Mesenchymal stem cell (in vitro differentiated cells and primary cell): ENCODE data around the gene ASCC2.

Experiments used
- DNase-seq: peaks from one replicate; pipeline ENCODE4 v3.0.0-alpha.2; 2013
- H2AFZ ChIP-seq: one replicate; pipeline ENCODE4 v1.6.1; 2013; ENCODE audit warnings: low read depth, mild to moderate bottlenecking, control low read depth, inconsistent platforms, low read length, moderate library complexity
- H2AK5ac ChIP-seq: 2 replicates; pipeline ENCODE4 v1.6.1; 2013; ENCODE audit warnings: low read length, moderate library complexity, mild to moderate bottlenecking, inconsistent platforms; ENCODE audit not compliant: severe bottlenecking
- H2BK120ac ChIP-seq: one replicate; pipeline ENCODE4 v1.6.1; 2013; ENCODE audit warnings: low read depth, mild to moderate bottlenecking, inconsistent platforms, low read length, moderate library complexity
- H2BK12ac ChIP-seq, 2 experiments: one replicate each; pipeline ENCODE4 v1.6.1; 2013; ENCODE audit warnings: inconsistent platforms in 2 of 2, low read length in 2 of 2, mild to moderate bottlenecking in 2 of 2, moderate library complexity in 2 of 2, control low read depth in 1 of 2
- H2BK15ac ChIP-seq: one replicate; pipeline ENCODE4 v1.6.1; 2013; ENCODE audit warnings: mild to moderate bottlenecking, low read depth, inconsistent platforms; ENCODE audit not compliant: poor library complexity, severe bottlenecking
- H2BK5ac ChIP-seq: 2 replicates; pipeline ENCODE4 v1.6.1; 2013; ENCODE audit warnings: low read depth, mild to moderate bottlenecking, low read length, control low read depth, inconsistent platforms; ENCODE audit not compliant: poor library complexity, severe bottlenecking
- H3K14ac ChIP-seq, 2 experiments: one replicate each; pipeline ENCODE4 v1.6.1; 2013; ENCODE audit warnings: inconsistent platforms in 2 of 2, low read length in 2 of 2, control low read depth in 1 of 2, mild to moderate bottlenecking in 1 of 2, moderate library complexity in 1 of 2
- H3K18ac ChIP-seq, 2 experiments: one replicate each; pipeline ENCODE4 v1.6.1; 2013; ENCODE audit warnings: inconsistent platforms in 2 of 2, low read length in 2 of 2, control low read depth in 1 of 2, low read depth in 1 of 2, mild to moderate bottlenecking in 1 of 2
- H3K23ac ChIP-seq, 2 experiments: one replicate each; pipeline ENCODE4 v1.6.1; 2013; ENCODE audit warnings: inconsistent platforms in 2 of 2, low read length in 2 of 2, mild to moderate bottlenecking in 2 of 2, moderate library complexity in 2 of 2, control low read depth in 1 of 2
- H3K27ac ChIP-seq: 2 replicates; pipeline ENCODE4 v1.5.1; 2013; ENCODE audit warnings: mild to moderate bottlenecking, moderate library complexity, low read length, control low read depth, inconsistent platforms; ENCODE audit not compliant: poor library complexity, severe bottlenecking
- H3K27me3 ChIP-seq, 2 experiments: 2 replicates each; pipeline versions ENCODE4 v1.6.1 to v1.7.0; 2013; ENCODE audit warnings: low read length in 2 of 2, mild to moderate bottlenecking in 2 of 2, moderate library complexity in 2 of 2, control low read depth in 1 of 2, inconsistent platforms in 1 of 2; ENCODE audit not compliant: control insufficient read depth in 1 of 2, insufficient read depth in 1 of 2
- H3K36me3 ChIP-seq, 2 experiments: 2 replicates each; pipeline versions ENCODE4 v1.6.1 to v1.7.0; 2013; ENCODE audit warnings: low read length in 2 of 2, control low read depth in 1 of 2, inconsistent platforms in 1 of 2, low read depth in 1 of 2, mild to moderate bottlenecking in 1 of 2; ENCODE audit not compliant: insufficient read depth in 2 of 2, control insufficient read depth in 1 of 2
- H3K4ac ChIP-seq, 2 experiments: one replicate each; pipeline ENCODE4 v1.6.1; 2013; ENCODE audit warnings: inconsistent platforms in 2 of 2, low read length in 2 of 2, mild to moderate bottlenecking in 2 of 2, moderate library complexity in 2 of 2, control low read depth in 1 of 2, low read depth in 1 of 2
- H3K4me1 ChIP-seq: 2 replicates; pipeline ENCODE4 v1.6.1; 2013; ENCODE audit warnings: low read depth, low read length, control low read depth; ENCODE audit not compliant: control insufficient read depth, insufficient read depth
- H3K4me2 ChIP-seq: 2 replicates; pipeline ENCODE4 v1.6.1; 2013; ENCODE audit warnings: low read length, mild to moderate bottlenecking, inconsistent platforms; ENCODE audit not compliant: poor library complexity, severe bottlenecking
- H3K4me3 ChIP-seq, 2 experiments: 2 replicates each; pipeline versions ENCODE4 v1.5.1 to v1.7.0; 2013; ENCODE audit warnings: low read length in 2 of 2, mild to moderate bottlenecking in 2 of 2, control low read depth in 1 of 2, low read depth in 1 of 2; ENCODE audit not compliant: insufficient read depth in 1 of 2
- H3K79me1 ChIP-seq: replicated peaks from 2 replicates; pipeline ENCODE4 v1.6.1; 2013; ENCODE audit warnings: mild to moderate bottlenecking, control low read depth, low read length, inconsistent platforms; ENCODE audit not compliant: poor library complexity, severe bottlenecking
- H3K9ac ChIP-seq: 2 replicates; pipeline ENCODE4 v1.7.0; 2013; ENCODE audit warnings: mild to moderate bottlenecking, low read length, moderate library complexity
- H3K9me3 ChIP-seq: 2 replicates; pipeline ENCODE4 v1.7.0; 2013; ENCODE audit warnings: mild to moderate bottlenecking, low read length; ENCODE audit not compliant: control insufficient read depth
- H4K8ac ChIP-seq: one replicate; pipeline ENCODE4 v1.6.1; 2013; ENCODE audit warnings: inconsistent platforms, mild to moderate bottlenecking, low read length, moderate library complexity
- H4K91ac ChIP-seq: one replicate; pipeline ENCODE4 v1.6.1; 2013; ENCODE audit warnings: mild to moderate bottlenecking, low read length, inconsistent platforms
- WGBS: methylation state at CpG from one replicate; pipeline ENCODE4 v1.1.7; 2013; ENCODE audit warnings: mixed read lengths; 5-methylcytosine and 5-hydroxymethylcytosine counted together

The ASCC2 gene

DNA sequence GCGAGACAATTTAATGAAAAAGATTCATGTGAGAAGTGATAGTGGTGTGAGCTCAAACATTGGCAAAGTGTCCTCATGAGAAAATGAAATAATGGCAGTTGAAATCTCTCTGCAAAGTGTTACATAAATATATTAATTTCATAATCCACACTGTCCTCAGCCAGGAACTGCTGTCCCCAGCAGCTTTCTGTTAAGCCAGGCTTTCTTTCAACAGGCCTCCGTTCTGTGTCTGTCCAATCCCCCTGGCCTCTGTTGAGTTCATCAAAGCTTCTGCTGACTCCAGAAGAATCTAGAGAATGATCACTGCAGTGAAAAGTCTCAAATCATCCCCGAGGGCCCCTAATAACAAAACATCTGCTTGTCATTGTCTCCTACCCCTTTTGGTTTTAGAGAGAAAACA is 10.0 kb upstream of the ASCC2 start:
- H2BK12ac ChIP-seq, result no peak overlapping the region
- H3K18ac ChIP-seq, result no peak overlapping the region
- H2AFZ ChIP-seq, result no peak overlapping the region
- H3K23ac ChIP-seq, result no peak overlapping the region
- no peaks in the 10 kb centered on the region for H3K79me1 ChIP-seq
- no peak overlapping the region for H3K4me3 ChIP-seq
- no peak overlapping the region for H3K27ac ChIP-seq
- H3K36me3 ChIP-seq, result no peaks in the 10 kb centered on the region
- no peak overlapping the region for H2AK5ac ChIP-seq
- H4K8ac ChIP-seq, result no peak overlapping the region
- peak overlapping the region; percentile 14 for H3K9ac ChIP-seq
- no peak overlapping the region for H3K4ac ChIP-seq
- H3K14ac ChIP-seq, result no peak overlapping the region
- peaks cover 6% of the 10 kb centered on the region for H3K9me3 ChIP-seq
- H3K27me3 ChIP-seq, result no peaks in the 10 kb centered on the region
- H4K91ac ChIP-seq, result no peak overlapping the region
- H2BK5ac ChIP-seq, result no peak overlapping the region
- H2BK120ac ChIP-seq, result no peak overlapping the region
- H3K4me2 ChIP-seq, result no peak overlapping the region
- H3K4me1 ChIP-seq, result no peaks in the 10 kb centered on the region
- DNase-seq, result no peak
- no peak overlapping the region for H2BK15ac ChIP-seq
- WGBS, result 47% methylated on average over 3 of the region's 3 CpGs

DNA sequence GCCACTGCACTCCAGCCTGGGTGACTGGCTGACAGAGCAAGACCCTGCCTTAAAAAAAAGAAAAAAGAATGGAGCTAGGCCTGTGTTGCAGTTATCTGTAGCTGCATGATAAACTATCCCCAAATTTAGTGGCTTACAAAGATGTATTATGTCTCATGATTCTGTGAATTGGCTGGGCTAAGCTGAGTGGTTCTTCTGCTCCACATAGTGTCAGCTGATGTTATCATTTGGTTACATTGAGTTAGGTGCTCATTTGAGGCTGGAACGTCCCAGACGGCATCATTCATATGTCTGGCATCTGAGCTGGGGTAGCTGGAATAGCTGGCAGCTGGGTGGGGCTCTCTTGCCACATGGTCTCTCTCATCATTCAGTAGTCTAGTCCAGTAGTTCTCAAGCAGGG is 8.2 kb upstream of the ASCC2 start:
- H4K91ac ChIP-seq, result no peak overlapping the region
- no peaks in the 10 kb centered on the region for H3K27me3 ChIP-seq
- H2BK120ac ChIP-seq, result no peak overlapping the region
- no peaks in the 10 kb centered on the region for H3K36me3 ChIP-seq
- H3K23ac ChIP-seq, result no peak overlapping the region
- no peak overlapping the region for H2BK12ac ChIP-seq
- no peak overlapping the region for H3K4me2 ChIP-seq
- H3K4ac ChIP-seq, result no peak overlapping the region
- no peak overlapping the region for H2BK5ac ChIP-seq
- no peak for DNase-seq
- H3K18ac ChIP-seq, result no peak overlapping the region
- no peak overlapping the region for H2BK15ac ChIP-seq
- no peak overlapping the region for H3K9ac ChIP-seq
- H2AK5ac ChIP-seq, result no peak overlapping the region
- H2AFZ ChIP-seq, result no peak overlapping the region
- no peak overlapping the region for H3K4me3 ChIP-seq
- no peak overlapping the region for H3K14ac ChIP-seq
- H3K4me1 ChIP-seq, result peaks cover 1% of the 10 kb centered on the region
- H3K79me1 ChIP-seq, result no peaks in the 10 kb centered on the region
- 100% methylated on average over 2 of the region's 2 CpGs for WGBS
- no peak overlapping the region for H4K8ac ChIP-seq
- H3K9me3 ChIP-seq, result peaks cover 6% of the 10 kb centered on the region
- H3K27ac ChIP-seq, result no peak overlapping the region

DNA sequence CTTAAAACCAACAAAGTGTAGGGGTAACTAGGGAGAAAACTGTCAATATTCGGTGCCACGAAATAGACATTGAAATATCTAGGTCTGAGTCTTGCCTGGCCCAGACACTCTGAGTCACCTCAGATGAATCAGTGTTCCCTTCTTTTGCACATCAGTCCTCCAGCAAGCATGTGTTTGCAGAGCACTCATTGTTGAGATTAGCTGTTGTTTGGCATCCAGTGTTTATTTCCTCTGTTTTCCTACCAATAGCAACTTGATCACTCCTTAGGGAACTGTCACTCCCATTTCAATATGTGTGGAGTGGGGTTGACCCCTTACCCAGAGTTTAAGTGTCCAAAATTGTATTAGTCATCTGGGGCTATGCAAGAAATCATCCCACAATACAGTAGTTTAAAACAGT is 4.7 kb upstream of the ASCC2 start:
- Histone ChIP-seq H3K23ac (no peak overlapping the region), H2BK15ac (no peak overlapping the region), H2BK5ac (no peak overlapping the region), H3K79me1 (peaks cover 2% of the 10 kb centered on the region), H3K36me3 (no peaks in the 10 kb centered on the region), H2BK12ac (no peak overlapping the region), H2BK120ac (no peak overlapping the region), H2AK5ac (no peak overlapping the region), H3K9me3 (peaks cover 6% of the 10 kb centered on the region), H3K9ac (peak overlapping the region; percentile 84), H3K4ac (no peak overlapping the region), H3K4me2 (no peak overlapping the region), H4K8ac (no peak overlapping the region), H2AFZ (no peak overlapping the region), H4K91ac (no peak overlapping the region), H3K4me3 (no peak overlapping the region), H3K4me1 (peaks cover 1% of the 10 kb centered on the region), H3K18ac (no peak overlapping the region), H3K14ac (no peak overlapping the region), H3K27me3 (no peaks in the 10 kb centered on the region), H3K27ac (peak overlapping the region; percentile 21)
- WGBS, result 0% methylated on average over 2 of the region's 2 CpGs
- peak; percentile 98 for DNase-seq

DNA sequence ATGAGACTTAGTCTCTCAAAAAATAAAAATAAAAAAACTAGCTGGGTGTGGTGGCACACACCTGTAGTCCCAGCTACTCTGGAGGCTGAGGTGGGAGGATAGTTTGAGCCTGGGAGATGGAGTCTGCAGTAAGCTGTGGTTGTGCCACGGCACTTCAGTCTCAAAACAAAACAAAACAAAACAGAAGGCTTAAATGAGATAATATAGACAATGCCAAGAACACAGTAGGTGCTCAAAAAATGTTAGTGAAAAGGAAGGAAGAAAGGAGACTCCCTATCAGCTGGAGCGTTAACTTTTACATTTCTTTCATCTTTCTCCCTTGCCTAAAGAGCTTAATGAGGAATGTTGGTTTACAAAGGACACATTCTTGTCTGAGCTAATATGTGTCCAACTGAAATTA is 4.1 kb upstream of the ASCC2 start:
- Histone ChIP-seq H2AK5ac (no peak overlapping the region), H3K9ac (peak overlapping the region; percentile 77), H2AFZ (no peak overlapping the region), H3K27me3 (no peaks in the 10 kb centered on the region), H4K8ac (no peak overlapping the region), H3K27ac (peak overlapping the region; percentile 21), H3K14ac (no peak overlapping the region), H2BK5ac (no peak overlapping the region), H3K79me1 (peaks cover 6% of the 10 kb centered on the region), H3K18ac (no peak overlapping the region), H4K91ac (no peak overlapping the region), H2BK120ac (no peak overlapping the region), H2BK12ac (no peak overlapping the region), H3K36me3 (no peaks in the 10 kb centered on the region), H3K4me1 (peaks cover 4% of the 10 kb centered on the region), H3K23ac (no peak overlapping the region), H3K4ac (no peak overlapping the region), H3K4me2 (no peak overlapping the region), H2BK15ac (no peak overlapping the region), H3K4me3 (no peak overlapping the region), H3K9me3 (peaks cover 6% of the 10 kb centered on the region)
- no peak for DNase-seq
- no CpG with 5 or more reads among the region's 2 CpGs for WGBS
